HFFc6 (cell line): ENCODE data around the gene PLEKHH1. TPM values are rescaled to one million over a fixed set of nuclear protein-coding genes. Genes with fewer than 3 reads are reported as not detected.

Experiments
- DNase-seq: peaks from one replicate; pipeline ENCODE4 v3.0.0-alpha.2; 2018
- H3K27ac Mint-ChIP-seq: 2 replicates; pipeline ENCODE4 v1.8.0; 2020; ENCODE audit warnings: mild to moderate bottlenecking, mixed read lengths
- H3K27me3 Mint-ChIP-seq: 2 replicates; pipeline ENCODE4 v1.8.0; 2021; ENCODE audit warnings: mild to moderate bottlenecking, moderate library complexity, mixed read lengths; ENCODE audit not compliant: insufficient read depth
- H3K36me3 Mint-ChIP-seq: 2 replicates; pipeline ENCODE4 v1.8.0; 2021; ENCODE audit warnings: low read depth, mixed read lengths
- H3K4me1 Mint-ChIP-seq: 2 replicates; pipeline ENCODE4 v1.8.0; 2020; ENCODE audit warnings: low read depth, mixed read lengths
- H3K4me3 Mint-ChIP-seq: 2 replicates; pipeline ENCODE4 v1.8.0; 2020; ENCODE audit warnings: mild to moderate bottlenecking, moderate library complexity, mixed read lengths
- H3K9me3 Mint-ChIP-seq: 2 replicates; pipeline ENCODE4 v1.8.0; 2020; ENCODE audit warnings: mild to moderate bottlenecking, mixed read lengths
- CTCF ChIP-seq: fragments of 200-600 bp; sonication (generic); IDR thresholded peaks from 2 replicates; pipeline ENCODE4 v1.5.0; 2021; ENCODE audit warnings: antibody characterized with exemption, mild to moderate bottlenecking
- total RNA-seq, 6 experiments: library from RNA; stranded (reverse); fragmentation: NEBNext Ultra II Directional; extraction: Animal tissue kit (Norgen Biotek cat#: 25700); gene quantifications; 2 replicates in 1 of 6; 3 replicates in 5 of 6; pipeline ENCODE4 v1.2.3, GENCODE V29; 2021

PLEKHH1 gene
- total RNA-seq, 6 experiments from 2014 or later, result 0.10 to 0.28 (median 0.19) TPM

- H3K9me3 Mint-ChIP-seq, result peaks cover 8% of the 10 kb centered on the region
- peaks cover 20% of the 10 kb centered on the region for H3K27me3 Mint-ChIP-seq
- H3K4me1 Mint-ChIP-seq, result no peaks in the 10 kb centered on the region
- DNase-seq, result no peak
- TF ChIP-seq CTCF, result no peak
- peaks cover 6% of the 10 kb centered on the region for H3K36me3 Mint-ChIP-seq
- H3K4me3 Mint-ChIP-seq, result peak within 1 kb of the TSS; percentile 64
- peak within 1 kb of the TSS; percentile 33; the same call in 1 of the 2 replicates for H3K27ac Mint-ChIP-seq
Observed at GRCh38 chr14:67487937-67488893, 44.9 kb upstream of the PLEKHH1 start, which contains the start of gene TMEM229B. TMEM229B (minus strand) TSS chr14:67488721; CDS start chr14:67473923, 14,798 bp downstream.

GRCh38 chr14:67490196-67490595 is 42.9 kb upstream of the PLEKHH1 start:
- Mint-ChIP-seq H3K9me3 (peaks cover 24% of the 10 kb centered on the region), H3K36me3 (peaks cover 8% of the 10 kb centered on the region), H3K4me3 (no peak overlapping the region), H3K4me1 (no peaks in the 10 kb centered on the region), H3K27ac (no peak overlapping the region), H3K27me3 (peaks cover 26% of the 10 kb centered on the region)
- DNase-seq, result no peak
- TF ChIP-seq CTCF, result no peak

GRCh38 chr14:67491285-67491684 is 41.8 kb upstream of the PLEKHH1 start:
- H3K36me3 Mint-ChIP-seq, result peaks cover 8% of the 10 kb centered on the region

GRCh38 chr14:67491741-67492507 is 41.2 kb upstream of the PLEKHH1 start:
- Mint-ChIP-seq H3K27me3 (peaks cover 35% of the 10 kb centered on the region), H3K4me1 (no peaks in the 10 kb centered on the region), H3K36me3 (peaks cover 8% of the 10 kb centered on the region), H3K27ac (no peak overlapping the region), H3K4me3 (no peak overlapping the region), H3K9me3 (peaks cover 24% of the 10 kb centered on the region)
- no peak for TF ChIP-seq CTCF
- DNase-seq, result no peak

More at GRCh38 chr14:67491285-67491684, 41.8 kb upstream of the PLEKHH1 start:
- peaks cover 24% of the 10 kb centered on the region for H3K9me3 Mint-ChIP-seq
- H3K27me3 Mint-ChIP-seq, result peaks cover 31% of the 10 kb centered on the region
- H3K4me3 Mint-ChIP-seq, result no peak overlapping the region
- no peak overlapping the region for H3K27ac Mint-ChIP-seq
- no peak for DNase-seq
- TF ChIP-seq CTCF, result no peak
- H3K4me1 Mint-ChIP-seq, result no peaks in the 10 kb centered on the region

GRCh38 chr14:67492538-67492937 is 40.6 kb upstream of the PLEKHH1 start:
- peaks cover 8% of the 10 kb centered on the region for H3K36me3 Mint-ChIP-seq
- no peaks in the 10 kb centered on the region for H3K4me1 Mint-ChIP-seq
- peaks cover 41% of the 10 kb centered on the region for H3K27me3 Mint-ChIP-seq
- H3K9me3 Mint-ChIP-seq, result peaks cover 24% of the 10 kb centered on the region
- no peak for TF ChIP-seq CTCF
- no peak for DNase-seq
- no peak overlapping the region for H3K27ac Mint-ChIP-seq
- no peak overlapping the region for H3K4me3 Mint-ChIP-seq
